OCI-LY7 (cell line): ENCODE data around the gene IRF8. TPM values are rescaled to one million over a fixed set of nuclear protein-coding genes. Genes with fewer than 3 reads are reported as not detected.

Source experiments
- BruUV-seq: library from RNA; stranded (reverse); fragments of 400-500 nt; replicated peaks from 2 replicates; lab custom pipeline; 2021; lab: Mats Ljungman, UMichigan
- CTCF ChIA-PET: fragments of 300-600 bp; sonication (Branson Sonifier 250); formaldehyde crosslinking; loops from one replicate; lab custom pipeline; 2022; ENCODE audit warnings: antibody characterized with exemption; ENCODE audit not compliant: unreplicated experiment; lab: Charles Lee
- POLR2A ChIA-PET: fragments of 300-600 bp; sonication (Branson Sonifier 250); formaldehyde crosslinking; loops from one replicate; lab custom pipeline; 2022; ENCODE audit warnings: antibody characterized with exemption; lab: Charles Lee
- DNase-seq: peaks from one replicate; pipeline ENCODE4 v3.0.0-alpha.2; 2015; ENCODE audit warnings: low spot score
- H2AFZ ChIP-seq: fragments of 200-600 bp; sonication (generic), shearing (Covaris generic); 2 replicates; pipeline ENCODE4 v1.6.1; 2014; ENCODE audit warnings: mild to moderate bottlenecking, antibody characterized with exemption, low read length, moderate library complexity
- H3K27ac ChIP-seq: fragments of 200-600 bp; sonication (generic); 2 replicates; pipeline ENCODE4 v1.5.1; 2014; ENCODE audit warnings: mixed run types, low read depth, mild to moderate bottlenecking, moderate library complexity, low read length, inconsistent platforms; ENCODE audit not compliant: poor library complexity, severe bottlenecking
- H3K36me3 ChIP-seq: fragments of 200-600 bp; sonication (generic); 2 replicates; pipeline ENCODE4 v1.6.1; 2014; ENCODE audit warnings: mild to moderate bottlenecking, antibody characterized with exemption, low read length, moderate library complexity, mixed read lengths; ENCODE audit not compliant: insufficient read depth
- H3K4me1 ChIP-seq: fragments of 200-600 bp; sonication (generic); 2 replicates; pipeline ENCODE4 v1.5.1; 2014; ENCODE audit warnings: mild to moderate bottlenecking, low read length; ENCODE audit not compliant: insufficient read depth, poor library complexity, severe bottlenecking
- H3K4me2 ChIP-seq: fragments of 200-600 bp; sonication (generic); 2 replicates; pipeline ENCODE4 v1.6.1; 2014; ENCODE audit warnings: mild to moderate bottlenecking, low read length
- H3K4me3 ChIP-seq: fragments of 200-600 bp; sonication (generic); 2 replicates; pipeline ENCODE4 v1.5.1; 2014; ENCODE audit warnings: mild to moderate bottlenecking, low read depth, low read length; ENCODE audit not compliant: poor library complexity, severe bottlenecking
- H3K79me2 ChIP-seq: fragments of 200-600 bp; sonication (generic); 2 replicates; pipeline ENCODE4 v1.6.1; 2016; ENCODE audit warnings: low read depth, mild to moderate bottlenecking, low read length, moderate library complexity, mixed read lengths; ENCODE audit not compliant: insufficient read depth
- H3K9me2 ChIP-seq: fragments of 200-600 bp; sonication (generic); 2 replicates; pipeline ENCODE4 v1.6.1; 2016; ENCODE audit warnings: mild to moderate bottlenecking, low read length, mixed read lengths; ENCODE audit not compliant: insufficient read depth
- H3K9me3 ChIP-seq: fragments of 200-600 bp; sonication (generic); 2 replicates; pipeline ENCODE4 v1.6.1; 2014; ENCODE audit warnings: mild to moderate bottlenecking, mixed run types, low read length, mixed read lengths
- H4K20me1 ChIP-seq: fragments of 200-600 bp; sonication (generic); 2 replicates; pipeline ENCODE4 v1.6.1; 2014; ENCODE audit warnings: mild to moderate bottlenecking, antibody characterized with exemption, low read length, moderate library complexity, mixed read lengths; ENCODE audit not compliant: insufficient read depth
- EZH2phosphoT487 ChIP-seq: fragments of 200-600 bp; sonication (generic); IDR thresholded peaks from 2 replicates; pipeline ENCODE4 v1.6.1; 2018; ENCODE audit warnings: low read depth, borderline replicate concordance, mild to moderate bottlenecking, mixed run types, antibody characterized with exemption, low read length, moderate library complexity, mixed read lengths
- intact Hi-C: fragments of 100-400 bp; cut with micrococcal nuclease; formaldehyde crosslinking; loops from one replicate; pipeline ENCODE4 v1.10.0; 2022; ENCODE audit not compliant: unreplicated experiment
- total RNA-seq, 2 experiments: library from RNA; depleted of rRNA in 1 of 2; stranded (reverse); fragments of >200 nt in 1 of 2; shearing (Covaris generic) in 1 of 2; gene quantifications; 2 replicates each; pipeline ENCODE4 v1.2.3, GENCODE V29; 2014 to 2022
- TF ChIP-seq, protein P1 (sequence below): fragments of 200-600 bp; sonication (generic); conservative IDR thresholded peaks from 2 replicates; pipeline ENCODE4 v1.5.1; 2014; ENCODE audit warnings: mild to moderate bottlenecking, antibody characterized with exemption, low read length, moderate library complexity, mixed read lengths

IRF8 gene
- total RNA-seq, 2 experiments from 2014 or later, result 181 to 224 TPM

DNA sequence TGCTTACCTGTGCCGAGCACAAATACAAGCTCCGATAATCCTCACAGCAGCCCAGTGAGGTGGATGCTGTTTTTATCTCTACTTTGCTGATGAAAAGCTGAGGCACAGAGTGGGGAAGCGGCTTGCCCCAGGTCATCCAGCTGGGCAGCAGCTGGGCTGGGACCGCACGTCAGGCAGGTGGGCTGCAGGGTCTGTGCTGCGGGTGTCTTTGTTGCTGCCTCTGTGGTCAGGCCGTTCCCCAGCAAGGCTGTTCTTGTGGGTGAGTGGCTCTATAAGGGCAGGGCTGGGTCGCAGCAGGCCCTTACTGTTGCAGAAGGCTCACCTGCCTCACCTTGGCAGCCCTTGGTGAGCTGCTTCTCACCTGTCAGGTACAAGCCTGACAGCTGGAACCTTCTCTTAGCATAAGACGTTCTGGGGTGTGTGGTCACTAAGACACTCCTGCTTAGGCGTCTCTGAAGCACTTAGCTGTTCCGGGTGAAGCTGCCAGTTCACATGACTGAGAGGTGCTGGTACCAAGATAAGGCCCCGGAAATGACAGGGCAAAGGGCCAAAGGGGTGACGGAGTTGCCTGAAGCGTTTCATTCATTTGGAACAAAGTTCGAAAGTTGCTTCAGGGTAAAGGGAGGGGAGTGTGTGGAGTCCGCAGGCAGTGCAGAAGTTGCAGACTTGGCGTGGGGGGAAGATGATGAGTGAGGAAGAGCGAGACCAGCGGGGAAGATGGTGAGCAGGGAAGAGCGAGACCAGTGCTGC is 17.4 kb downstream of the IRF8 start:
- CTCF ChIA-PET, result interaction anchor here (0.8 to 1.0 kb wide), 2 partner anchors 11 to 13 kb away, joined by 3 read pairs; no protein-coding TSS in a partner anchor
- intact Hi-C loops, result no loop called here
- Histone ChIP-seq H3K4me1 (peaks cover 52% of the 10 kb centered on the region), H3K79me2 (peaks cover 32% of the 10 kb centered on the region), H3K9me3 (no peaks in the 10 kb centered on the region), H3K4me2 (no peak overlapping the region), H3K27ac (no peak overlapping the region), H3K9me2 (no peaks in the 10 kb centered on the region), H3K36me3 (peaks cover 100% of the 10 kb centered on the region), H3K4me3 (no peak overlapping the region), H4K20me1 (no peaks in the 10 kb centered on the region), H2AFZ (no peak overlapping the region)
- no peak for TF ChIP-seq EZH2phosphoT487
- TF ChIP-seq, protein P1, sequence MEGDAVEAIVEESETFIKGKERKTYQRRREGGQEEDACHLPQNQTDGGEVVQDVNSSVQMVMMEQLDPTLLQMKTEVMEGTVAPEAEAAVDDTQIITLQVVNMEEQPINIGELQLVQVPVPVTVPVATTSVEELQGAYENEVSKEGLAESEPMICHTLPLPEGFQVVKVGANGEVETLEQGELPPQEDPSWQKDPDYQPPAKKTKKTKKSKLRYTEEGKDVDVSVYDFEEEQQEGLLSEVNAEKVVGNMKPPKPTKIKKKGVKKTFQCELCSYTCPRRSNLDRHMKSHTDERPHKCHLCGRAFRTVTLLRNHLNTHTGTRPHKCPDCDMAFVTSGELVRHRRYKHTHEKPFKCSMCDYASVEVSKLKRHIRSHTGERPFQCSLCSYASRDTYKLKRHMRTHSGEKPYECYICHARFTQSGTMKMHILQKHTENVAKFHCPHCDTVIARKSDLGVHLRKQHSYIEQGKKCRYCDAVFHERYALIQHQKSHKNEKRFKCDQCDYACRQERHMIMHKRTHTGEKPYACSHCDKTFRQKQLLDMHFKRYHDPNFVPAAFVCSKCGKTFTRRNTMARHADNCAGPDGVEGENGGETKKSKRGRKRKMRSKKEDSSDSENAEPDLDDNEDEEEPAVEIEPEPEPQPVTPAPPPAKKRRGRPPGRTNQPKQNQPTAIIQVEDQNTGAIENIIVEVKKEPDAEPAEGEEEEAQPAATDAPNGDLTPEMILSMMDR, result no peak
- no TSS peak for BruUV-seq
- no peak for DNase-seq
- POLR2A ChIA-PET, result interaction anchor here (1.2 to 1.4 kb wide), 3 partner anchors 14 to 30 kb away, joined by 3 to 4 read pairs (median 3); partner anchors contain the start of gene IRF8

DNA sequence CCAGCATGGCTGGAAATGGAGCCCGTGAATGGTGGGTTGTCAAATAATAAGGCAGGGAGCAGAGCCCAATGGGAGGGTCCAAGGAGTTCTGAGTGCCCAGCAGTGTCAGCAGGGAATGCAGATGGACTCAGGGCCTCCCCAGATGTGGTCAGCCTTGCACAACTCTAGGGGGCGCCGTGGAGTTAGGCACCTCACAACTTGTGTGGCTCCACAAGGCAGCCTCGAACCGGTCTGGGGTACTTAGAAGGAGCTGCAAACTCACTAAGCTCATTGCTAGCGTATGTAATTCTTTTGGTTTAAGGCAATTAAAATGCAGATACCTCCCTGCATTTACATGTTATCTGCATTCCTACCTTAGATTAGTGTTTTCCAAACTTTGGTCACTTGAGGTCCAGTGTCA is 18.1 kb downstream of the IRF8 start:
- no peaks in the 10 kb centered on the region for H3K9me3 ChIP-seq
- H3K4me1 ChIP-seq, result peaks cover 45% of the 10 kb centered on the region
- POLR2A ChIA-PET, result interaction anchor here (0.5 to 1.4 kb wide), 4 partner anchors 14 to 29 kb away, joined by 3 to 4 read pairs (median 3); partner anchors contain the start of gene IRF8
- CTCF ChIA-PET, result interaction anchor here (1.0 kb wide), 1 partner anchor 11 kb away, joined by 3 read pairs; no protein-coding TSS in a partner anchor
- intact Hi-C loops, result no loop called here
- TF ChIP-seq, protein P1, result peak; percentile 81
- no peak for TF ChIP-seq EZH2phosphoT487
- H3K4me2 ChIP-seq, result no peak overlapping the region; the same call in 1 of the 2 replicates
- no peak for DNase-seq
- H3K9me2 ChIP-seq, result no peaks in the 10 kb centered on the region
- no peak overlapping the region for H3K27ac ChIP-seq
- H3K36me3 ChIP-seq, result peaks cover 100% of the 10 kb centered on the region
- no peaks in the 10 kb centered on the region for H4K20me1 ChIP-seq
- H3K79me2 ChIP-seq, result peaks cover 26% of the 10 kb centered on the region
- H3K4me3 ChIP-seq, result no peak overlapping the region
- no TSS peak for BruUV-seq
- H2AFZ ChIP-seq, result no peak overlapping the region

DNA sequence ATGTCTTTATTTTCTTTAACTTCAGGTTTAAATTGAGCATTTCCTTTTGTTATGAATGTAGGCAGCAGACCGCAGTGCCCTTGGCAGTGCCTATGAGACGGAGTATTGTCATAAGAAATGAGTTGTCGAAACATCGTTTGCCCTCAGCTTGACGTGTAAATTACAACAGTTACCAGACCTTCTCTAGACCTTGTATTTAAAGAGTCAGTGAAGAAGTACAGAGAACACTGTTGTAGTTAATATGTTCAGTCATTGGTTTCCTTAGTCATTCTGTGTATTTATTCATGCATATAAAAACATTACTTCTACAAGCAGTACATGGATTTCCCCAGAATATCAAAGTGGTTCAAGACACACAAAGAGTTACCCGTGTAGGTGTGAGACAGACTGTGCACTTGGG is 19.0 kb downstream of the IRF8 start:
- ChIA-PET POLR2A (no interaction called here), CTCF (no interaction called here)
- Histone ChIP-seq H2AFZ (no peak overlapping the region), H3K79me2 (peaks cover 16% of the 10 kb centered on the region; the same call in 1 of the 2 replicates), H3K9me3 (no peaks in the 10 kb centered on the region), H3K9me2 (no peaks in the 10 kb centered on the region), H3K4me3 (no peak overlapping the region), H3K4me2 (no peak overlapping the region), H3K4me1 (peaks cover 35% of the 10 kb centered on the region), H3K36me3 (peaks cover 100% of the 10 kb centered on the region), H3K27ac (no peak overlapping the region), H4K20me1 (no peaks in the 10 kb centered on the region)
- BruUV-seq, result no TSS peak
- TF ChIP-seq EZH2phosphoT487, result no peak
- TF ChIP-seq, protein P1, result no peak
- intact Hi-C loops, result no loop called here
- no peak for DNase-seq
